Ishikawa (cell line): ENCODE data around the gene MPV17L2.

Experiments
- EGR1 ChIP-seq: IDR thresholded peaks from 2 replicates; pipeline ENCODE4 v1.6.1; 2012
- EP300 ChIP-seq: IDR thresholded peaks from 2 replicates; pipeline ENCODE4 v1.6.1; 2012; ENCODE audit warnings: borderline replicate concordance
- FOXM1 ChIP-seq: IDR thresholded peaks from 2 replicates; pipeline ENCODE4 v1.6.1; 2012; ENCODE audit warnings: low read depth, borderline replicate concordance
- NFIC ChIP-seq: IDR thresholded peaks from 2 replicates; pipeline ENCODE4 v1.6.1; 2012
- YY1 ChIP-seq: IDR thresholded peaks from 2 replicates; pipeline ENCODE4 v1.6.1; 2012; ENCODE audit warnings: low read depth

DNA sequence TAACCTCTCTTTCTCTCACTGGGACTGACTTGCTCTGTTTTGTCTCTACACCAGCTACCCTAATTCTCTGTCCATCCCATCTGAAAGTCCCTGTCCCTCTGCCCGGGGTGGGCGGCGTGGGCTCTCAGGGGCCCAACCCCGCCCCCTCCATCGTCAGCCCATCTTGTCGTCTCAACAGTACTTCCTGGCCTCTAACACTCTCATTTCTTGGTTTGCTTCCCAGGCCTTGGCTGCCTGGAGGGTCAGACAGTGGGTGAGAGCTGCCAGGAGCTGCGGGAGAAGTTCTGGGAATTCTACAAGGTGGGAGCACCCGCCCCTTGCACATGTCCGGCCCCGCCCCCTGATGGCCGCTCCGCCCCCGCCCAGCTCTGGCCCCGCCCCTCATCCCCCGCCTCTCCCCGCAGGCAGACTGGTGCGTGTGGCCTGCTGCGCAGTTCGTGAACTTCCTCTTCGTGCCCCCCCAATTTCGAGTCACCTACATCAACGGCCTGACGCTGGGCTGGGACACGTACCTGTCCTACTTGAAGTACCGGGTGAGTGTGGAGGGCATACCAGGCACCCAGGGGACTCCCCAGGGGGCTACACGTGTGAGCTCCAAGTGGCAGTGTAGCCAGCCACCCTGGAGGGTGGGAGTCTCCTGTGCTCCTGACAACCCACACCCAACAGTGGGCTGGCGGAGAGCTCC is 1.7 kb downstream of the MPV17L2 start:
- no peak for TF ChIP-seq NFIC
- TF ChIP-seq YY1, result no peak
- TF ChIP-seq EP300, result no peak
- TF ChIP-seq FOXM1, result no peak
- no peak for TF ChIP-seq EGR1
